ENCODE data around the gene MORN1. TPM values are rescaled to one million over a fixed set of nuclear protein-coding genes. Genes with fewer than 3 reads are reported as not detected.

Gene MORN1
- total and polyA plus RNA-seq, 2 of the 4 experiments (the other 2 are of a cell fraction), result 3.0 to 4.2 TPM

GRCh38 chr1:2287649-2288048 lies 103.7 kb downstream of the MORN1 start:
- 89% methylated on average over 8 of the region's 14 CpGs; no CpG with 5 or more reads in 1 of the 2 experiments for WGBS, 2 experiments (ENCODE audit: extremely low coverage in 2 of 2, insufficient read length in 1 of 2)
- Histone ChIP-seq H3K9me3 (ENCODE audit: control insufficient read depth, insufficient read depth, low read length) (no peaks in the 10 kb centered on the region), H3K36me3 (ENCODE audit: control insufficient read depth, insufficient read depth, low read length) (no peaks in the 10 kb centered on the region; the same call in 1 of the 2 replicates), H2AFZ (replicated peaks; ENCODE audit: low read length, poor library complexity) (no peak overlapping the region), H2BK120ac (ENCODE audit: low read depth, low read length) (no peak overlapping the region), H3K9ac (ENCODE audit: low read depth, low read length) (no peak overlapping the region), H3K4me2 (ENCODE audit: low read depth, low read length) (no peak overlapping the region), H3K27ac (ENCODE audit: insufficient read depth, low read length) (no peak overlapping the region), H4K5ac (ENCODE audit: low read depth, low read length) (no peak overlapping the region), H2BK20ac (ENCODE audit: low read depth, low read length) (no peak overlapping the region), H3K9me1 (ENCODE audit: insufficient read depth, low read length) (peaks cover 26% of the 10 kb centered on the region; the same call in 1 of the 2 replicates), H4K20me1 (ENCODE audit: insufficient read depth, low read length) (peaks cover 44% of the 10 kb centered on the region), H3K4ac (ENCODE audit: low read depth, low read length) (no peak overlapping the region), H2AK5ac (ENCODE audit: low read depth, low read length) (no peak overlapping the region), H3K23ac (ENCODE audit: low read depth, low read length) (no peak overlapping the region), H3K4me3 (ENCODE audit: insufficient read depth, low read depth, low read length) (no peak overlapping the region), H2BK5ac (ENCODE audit: low read depth, low read length, poor library complexity, severe bottlenecking) (no peak overlapping the region), H4K91ac (ENCODE audit: insufficient read depth, low read depth, low read length) (no peak overlapping the region), H3K27me3 (ENCODE audit: control insufficient read depth, insufficient read depth, low read length) (no peaks in the 10 kb centered on the region), H3K79me1 (ENCODE audit: low read depth in 1 of 2, low read length in 2 of 2) (peaks cover 6 to 78% of the 10 kb centered on the region in 2 experiments; a peak in 3 of 4 replicates), H3K18ac (ENCODE audit: low read depth, low read length) (no peak overlapping the region), H3K4me1 (ENCODE audit: control insufficient read depth, insufficient read depth, low read length) (peaks cover 39% of the 10 kb centered on the region), H3K56ac (ENCODE audit: extremely low read depth, insufficient read depth, low read length) (no peak overlapping the region), H3K14ac (replicated peaks; ENCODE audit: low read depth, low read length) (no peak overlapping the region), H4K8ac (ENCODE audit: low read depth in 2 of 2, low read length in 2 of 2) (no peak overlapping the region), H2AK9ac (replicated peaks; ENCODE audit: low read depth, low read length, poor library complexity) (peak overlapping the region; percentile 76), H2BK15ac (ENCODE audit: low read depth, low read length) (no peak overlapping the region)
- dilution Hi-C loops (cut with HindIII; ENCODE audit: low sequenced_read_pairs, unreplicated experiment), result no loop called here
- ATAC-seq (ENCODE audit: low read depth) (no peak), DNase-seq (no peak)
- TF ChIP-seq RCOR1 (IDR thresholded peaks at IDR 0.05; ENCODE audit: insufficient replicate concordance, low read length), result no peak
- TF ChIP-seq CTCF (conservative IDR thresholded peaks at IDR 0.05; ENCODE audit: low read depth, low read length), result no peak
- no peak for TF ChIP-seq FOS (IDR thresholded peaks at IDR 0.05; ENCODE audit: low read depth, low read length)
- TF ChIP-seq CHD1 (IDR thresholded peaks at IDR 0.05; ENCODE audit: low read depth, low read length), result no peak
- no peak for TF ChIP-seq ELK1 (IDR thresholded peaks at IDR 0.05; ENCODE audit: borderline replicate concordance, low read depth, low read length)
- TF ChIP-seq POLR2A (IDR thresholded peaks at IDR 0.05; ENCODE audit: low read depth, low read length), result no peak
- no peak for TF ChIP-seq CEBPB (IDR thresholded peaks at IDR 0.05; ENCODE audit: low read depth, low read length)
- TF ChIP-seq SMC3 (IDR thresholded peaks at IDR 0.05; ENCODE audit: low read depth, low read length), result no peak
- TF ChIP-seq MAFK (IDR thresholded peaks at IDR 0.05; ENCODE audit: low read depth, low read length), result no peak
- no peak for TF ChIP-seq RAD21 (IDR thresholded peaks at IDR 0.05; ENCODE audit: low read length)
- no peak for TF ChIP-seq BHLHE40 (IDR thresholded peaks at IDR 0.05; ENCODE audit: low read depth, low read length)
- TF ChIP-seq RFX5 (IDR thresholded peaks at IDR 0.05; ENCODE audit: low read depth, low read length), result no peak
- no peak for TF ChIP-seq NFE2L2 (IDR thresholded peaks at IDR 0.05; ENCODE audit: low read depth, low read length)
- TF ChIP-seq MAZ (IDR thresholded peaks at IDR 0.05; ENCODE audit: borderline replicate concordance, low read depth, low read length), result no peak
- no peak for TF ChIP-seq MXI1 (IDR thresholded peaks at IDR 0.05; ENCODE audit: borderline replicate concordance, low read depth, low read length)
- TF ChIP-seq USF2 (IDR thresholded peaks at IDR 0.05; ENCODE audit: low read depth, low read length), result no peak
- intact Hi-C loops (cut with micrococcal nuclease), result no loop called here
- ChIA-PET POLR2A (ENCODE audit: unreplicated experiment) (no interaction called here), CTCF (no interaction called here)
- no TSS peak for BruUV-seq (replicated peaks)
- in situ Hi-C loops (cut with MboI; ENCODE audit: low sequenced_read_pairs), result no loop called here

Data from IMR-90 (cell line).